Gastrocnemius medialis (tissue), 4 donors: ENCODE data around the gene YTHDF1. TPM values are rescaled to one million over a fixed set of nuclear protein-coding genes. Genes with fewer than 3 reads are reported as not detected.

Source experiments
- ATAC-seq, 2 donors: fragments of 150-250 bp; one replicate each; pipeline ENCODE4 v1.9.1; 2016
- DNase-seq, 2 donors: peaks; one replicate each; pipeline ENCODE4 v3.0.0-alpha.2; 2019
- H3K27ac ChIP-seq, 4 donors: fragments of 200-600 bp; sonication (generic); 1 replicate in 1 of 4; 2 replicates in 3 of 4; pipeline ENCODE4 v1.5.1; 2016 to 2018; ENCODE audit warnings: mild to moderate bottlenecking in 2 of 4, moderate library complexity in 1 of 4
- H3K27me3 ChIP-seq, 3 donors: fragments of 200-600 bp; sonication (generic) in 2 of 3; 1 replicate in 1 of 3; 2 replicates in 2 of 3; pipeline versions ENCODE4 v1.5.1 to v1.6.0; 2016 to 2019; ENCODE audit warnings: mild to moderate bottlenecking in 1 of 3, moderate library complexity in 1 of 3
- H3K36me3 ChIP-seq, 2 donors: fragments of 200-600 bp; sonication (generic) in 1 of 2; one replicate each; pipeline ENCODE4 v1.5.1; 2017 to 2018
- H3K4me1 ChIP-seq, 2 donors: fragments of 200-600 bp; sonication (generic) in 1 of 2; one replicate each; pipeline ENCODE4 v1.5.1; 2016 to 2017; ENCODE audit warnings: mild to moderate bottlenecking in 2 of 2
- H3K4me3 ChIP-seq, 4 donors: fragments of 200-600 bp; sonication (generic) in 3 of 4; 1 replicate in 1 of 4; 2 replicates in 3 of 4; pipeline ENCODE4 v1.5.1; 2016 to 2019; ENCODE audit warnings: mild to moderate bottlenecking in 2 of 4
- H3K9me3 ChIP-seq, 3 donors: fragments of 200-600 bp; sonication (generic) in 2 of 3; 1 replicate in 1 of 3; 2 replicates in 2 of 3; pipeline ENCODE4 v1.5.1; 2016 to 2019
- POLR2A ChIP-seq, 2 donors: fragments of 450-650 bp; IDR thresholded peaks; one replicate each; pipeline ENCODE4 v1.6.1; 2017; ENCODE audit warnings: antibody characterized with exemption in 2 of 2, mild to moderate bottlenecking in 2 of 2, moderate library complexity in 2 of 2
- in situ Hi-C, 4 donors: fragments of 200-750 bp; cut with MboI; loops; one replicate each; pipeline versions ENCODE4 v1.15.0 to v1.8.0; 2017; ENCODE audit warnings: low sequenced_read_pairs in 4 of 4
- intact Hi-C: fragments of 100-400 bp; cut with DNase I; formaldehyde crosslinking; loops from one replicate; pipeline ENCODE4 v1.15.1; 2023; ENCODE audit warnings: low total_unique reads
- total RNA-seq, 4 donors: library from RNA; depleted of rRNA; stranded (reverse); fragments of >200 nt; gene quantifications; one replicate each; pipeline versions ENCODE4 v1.1.0 to v1.2.3, GENCODE V29; 2016
- TF ChIP-seq, protein P1 (sequence below), 5 experiments: fragments of 450-650 bp in 3 of 5; fragments of 200-600 bp in 2 of 5; sonication (generic) in 2 of 5; IDR thresholded peaks in 4 of 5; conservative IDR thresholded peaks in 1 of 5; 1 replicate in 4 of 5; 2 replicates in 1 of 5; pipeline ENCODE4 v1.5.1; 2016 to 2019; ENCODE audit warnings: antibody characterized with exemption in 5 of 5, mild to moderate bottlenecking in 3 of 5, moderate library complexity in 3 of 5

The YTHDF1 gene
- total RNA-seq, 4 donors from 2014 or later, result 37.1 to 45.7 (median 40.4) TPM

DNA sequence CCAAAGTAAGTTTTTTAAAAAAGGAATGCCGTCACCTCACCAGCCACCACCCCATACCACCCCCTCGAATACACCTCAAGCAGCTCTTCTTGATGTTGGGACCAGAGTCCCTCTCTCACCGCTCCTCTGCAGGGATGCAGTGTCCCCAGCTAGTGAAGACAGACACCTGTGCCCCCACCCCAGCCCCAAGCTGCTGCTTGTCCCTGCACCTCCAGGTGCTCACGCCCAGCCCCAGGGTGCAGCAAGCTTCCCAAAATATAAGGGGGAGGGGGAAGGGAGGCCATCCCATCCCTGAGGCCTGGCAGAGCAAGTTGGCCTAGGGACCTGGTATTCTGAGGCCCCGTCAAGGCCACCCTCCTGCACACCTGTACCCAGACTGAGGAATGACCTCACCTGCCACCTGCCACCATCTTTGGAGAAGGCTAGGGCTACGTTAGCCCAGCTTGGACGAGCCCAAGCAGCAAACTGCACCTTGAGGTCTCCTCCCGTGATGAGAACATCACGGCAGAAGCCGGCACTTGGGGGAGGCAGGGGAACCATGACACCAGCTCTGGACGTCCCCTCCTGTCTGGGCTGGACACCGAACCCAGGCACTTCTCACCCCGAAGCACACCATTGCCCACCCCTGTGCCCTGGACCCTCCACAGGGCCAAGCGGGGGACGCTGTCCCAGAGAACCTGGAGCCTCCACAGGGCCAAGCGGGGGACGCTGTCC lies 25.9 kb downstream of the YTHDF1 start:
- in situ Hi-C loops (no loop called here), intact Hi-C loops (no loop called here)
- Histone ChIP-seq H3K27me3 (no peaks in the 10 kb centered on the region), H3K9me3 (no peaks in the 10 kb centered on the region), H3K4me3 (no peak overlapping the region), H3K4me1 (no peaks in the 10 kb centered on the region), H3K36me3 (peaks cover 0 to 6% of the 10 kb centered on the region in 2 donors), H3K27ac (no peak overlapping the region)
- no peak for TF ChIP-seq POLR2A (IDR thresholded peaks at IDR 0.05)
- TF ChIP-seq, protein P1, sequence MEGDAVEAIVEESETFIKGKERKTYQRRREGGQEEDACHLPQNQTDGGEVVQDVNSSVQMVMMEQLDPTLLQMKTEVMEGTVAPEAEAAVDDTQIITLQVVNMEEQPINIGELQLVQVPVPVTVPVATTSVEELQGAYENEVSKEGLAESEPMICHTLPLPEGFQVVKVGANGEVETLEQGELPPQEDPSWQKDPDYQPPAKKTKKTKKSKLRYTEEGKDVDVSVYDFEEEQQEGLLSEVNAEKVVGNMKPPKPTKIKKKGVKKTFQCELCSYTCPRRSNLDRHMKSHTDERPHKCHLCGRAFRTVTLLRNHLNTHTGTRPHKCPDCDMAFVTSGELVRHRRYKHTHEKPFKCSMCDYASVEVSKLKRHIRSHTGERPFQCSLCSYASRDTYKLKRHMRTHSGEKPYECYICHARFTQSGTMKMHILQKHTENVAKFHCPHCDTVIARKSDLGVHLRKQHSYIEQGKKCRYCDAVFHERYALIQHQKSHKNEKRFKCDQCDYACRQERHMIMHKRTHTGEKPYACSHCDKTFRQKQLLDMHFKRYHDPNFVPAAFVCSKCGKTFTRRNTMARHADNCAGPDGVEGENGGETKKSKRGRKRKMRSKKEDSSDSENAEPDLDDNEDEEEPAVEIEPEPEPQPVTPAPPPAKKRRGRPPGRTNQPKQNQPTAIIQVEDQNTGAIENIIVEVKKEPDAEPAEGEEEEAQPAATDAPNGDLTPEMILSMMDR (IDR thresholded peaks at IDR 0.05 in 4 of 5, conservative IDR thresholded peaks at IDR 0.05 in 1 of 5), result no peak
- DNase-seq, result no peak
- no peak for ATAC-seq

DNA sequence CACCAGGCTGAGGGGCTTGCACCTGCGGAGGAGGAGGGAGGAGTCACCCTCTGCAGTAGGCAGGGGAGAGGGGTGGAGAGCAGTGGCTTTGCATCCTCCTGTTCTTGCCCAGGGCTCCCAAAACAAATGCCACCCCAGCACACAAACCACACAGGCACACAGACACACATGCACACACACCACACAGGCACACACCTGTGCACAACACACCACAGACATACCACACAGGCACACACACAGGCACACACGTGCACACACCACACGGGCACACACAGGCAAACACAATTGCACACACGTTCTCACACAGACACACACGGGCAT lies 26.6 kb downstream of the YTHDF1 start:
- ATAC-seq (no peak), DNase-seq (no peak)
- Histone ChIP-seq H3K36me3 (no peaks in the 10 kb centered on the region), H3K9me3 (no peaks in the 10 kb centered on the region), H3K27me3 (no peaks in the 10 kb centered on the region), H3K4me3 (no peak overlapping the region), H3K4me1 (no peaks in the 10 kb centered on the region), H3K27ac (no peak overlapping the region)
- in situ Hi-C loops, result no loop called here
- TF ChIP-seq POLR2A (IDR thresholded peaks at IDR 0.05), result no peak
- TF ChIP-seq, protein P1 (IDR thresholded peaks at IDR 0.05 in 4 of 5, conservative IDR thresholded peaks at IDR 0.05 in 1 of 5), result no peak
- intact Hi-C loops, result no loop called here

DNA sequence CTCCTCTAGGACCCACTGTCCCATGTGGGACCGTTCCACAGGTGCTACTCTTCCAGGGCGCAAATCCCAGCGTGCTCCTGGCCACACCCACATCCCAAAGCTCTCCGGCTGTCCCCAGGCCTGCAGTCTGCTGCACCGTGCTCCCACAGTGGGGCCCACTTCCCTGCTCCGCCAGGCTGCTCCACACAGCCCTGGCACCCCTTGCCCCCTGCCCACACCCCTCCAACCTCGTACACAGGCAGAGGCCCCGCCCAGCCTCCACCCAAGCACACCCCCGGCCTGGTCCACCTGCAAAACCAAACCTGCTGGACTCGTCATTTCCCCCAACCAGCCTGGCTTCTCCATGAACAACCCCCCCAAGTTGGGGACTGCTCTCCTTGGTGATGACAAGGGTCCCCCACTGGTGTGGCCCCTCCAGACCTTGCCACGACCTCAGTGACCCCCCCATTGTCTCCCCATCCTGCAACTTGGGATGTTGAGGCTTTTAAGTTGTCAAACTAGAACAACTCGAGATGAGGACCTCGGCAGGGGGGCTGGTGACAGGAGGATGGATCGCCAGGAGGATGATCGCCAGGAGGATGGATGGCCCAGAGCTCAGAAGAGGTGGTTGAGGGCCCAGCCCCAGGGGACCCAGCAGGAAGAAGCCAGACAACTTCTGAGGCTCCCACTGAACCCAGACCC lies 27.1 kb downstream of the YTHDF1 start:
- no peaks in the 10 kb centered on the region for H3K27me3 ChIP-seq
- in situ Hi-C loops (no loop called here), intact Hi-C loops (no loop called here)
- no peak for DNase-seq
- H3K4me3 ChIP-seq, result no peak overlapping the region
- no peaks in the 10 kb centered on the region for H3K4me1 ChIP-seq
- ATAC-seq, result no peak
- H3K9me3 ChIP-seq, result no peaks in the 10 kb centered on the region
- no peak overlapping the region for H3K27ac ChIP-seq
- H3K36me3 ChIP-seq, result no peaks in the 10 kb centered on the region
- TF ChIP-seq, protein P1 (IDR thresholded peaks at IDR 0.05 in 4 of 5, conservative IDR thresholded peaks at IDR 0.05 in 1 of 5), result no peak
- no peak for TF ChIP-seq POLR2A (IDR thresholded peaks at IDR 0.05)

DNA sequence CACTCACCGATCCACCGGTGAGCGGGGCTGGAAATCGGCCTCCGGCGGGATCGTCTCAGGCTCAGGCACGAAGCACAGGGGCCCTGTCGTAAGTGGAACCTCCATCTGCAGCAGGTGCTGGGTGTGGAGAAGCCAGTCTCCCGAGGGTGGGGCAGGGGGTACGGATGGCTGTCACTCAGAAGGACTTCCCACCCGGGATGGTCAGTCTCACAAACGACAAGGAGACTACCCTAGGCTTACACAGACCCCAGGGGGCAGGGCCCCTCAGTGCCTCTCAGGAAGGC lies 27.8 kb downstream of the YTHDF1 start:
- DNase-seq, result no peak
- intact Hi-C loops, result no loop called here
- Histone ChIP-seq H3K9me3 (no peaks in the 10 kb centered on the region), H3K27me3 (peaks cover 0 to 3% (median under 1%) of the 10 kb centered on the region in 3 donors), H3K36me3 (no peaks in the 10 kb centered on the region), H3K4me1 (no peaks in the 10 kb centered on the region), H3K27ac (no peak overlapping the region), H3K4me3 (no peak overlapping the region)
- TF ChIP-seq, protein P1 (IDR thresholded peaks at IDR 0.05 in 4 of 5, conservative IDR thresholded peaks at IDR 0.05 in 1 of 5), result no peak
- TF ChIP-seq POLR2A (IDR thresholded peaks at IDR 0.05), result no peak
- in situ Hi-C loops, result no loop called here
- ATAC-seq, result no peak
